Mesendoderm (in vitro differentiated cells): ENCODE measurements around the gene PARD3.

Experiments used
- DNase-seq: peaks from one replicate; pipeline ENCODE4 v3.0.0; 2013
- H2AK5ac ChIP-seq: 2 replicates; pipeline ENCODE4 v1.6.1; 2013; ENCODE audit warnings: low read length, inconsistent platforms
- H2BK120ac ChIP-seq: 2 replicates; pipeline ENCODE4 v1.6.1; 2013; ENCODE audit warnings: low read depth, mild to moderate bottlenecking, low read length, moderate library complexity, mixed read lengths
- H2BK15ac ChIP-seq: replicated peaks from 2 replicates; pipeline ENCODE4 v1.6.1; 2013; ENCODE audit warnings: low read depth, mild to moderate bottlenecking, moderate library complexity
- H2BK5ac ChIP-seq: 2 replicates; pipeline ENCODE4 v1.6.1; 2013; ENCODE audit warnings: low read length, inconsistent platforms
- H3K18ac ChIP-seq: 2 replicates; pipeline ENCODE4 v1.6.1; 2013; ENCODE audit warnings: mild to moderate bottlenecking, low read length, mixed read lengths
- H3K23ac ChIP-seq: one replicate; pipeline ENCODE4 v1.6.1; 2013; ENCODE audit warnings: low read length
- H3K27ac ChIP-seq: 2 replicates; pipeline ENCODE4 v1.5.1; 2013; ENCODE audit warnings: low read depth, mild to moderate bottlenecking, inconsistent platforms, low read length, moderate library complexity
- H3K27me3 ChIP-seq: 2 replicates; pipeline ENCODE4 v1.6.1; 2013; ENCODE audit warnings: low read length, control low read depth, mild to moderate bottlenecking, inconsistent platforms; ENCODE audit not compliant: insufficient read depth, poor library complexity
- H3K36me3 ChIP-seq: 2 replicates; pipeline ENCODE4 v1.6.1; 2013; ENCODE audit warnings: low read length, inconsistent platforms; ENCODE audit not compliant: control insufficient read depth, insufficient read depth
- H3K4ac ChIP-seq: one replicate; pipeline ENCODE4 v1.6.1; 2013; ENCODE audit warnings: low read depth, mild to moderate bottlenecking, low read length, moderate library complexity
- H3K4me1 ChIP-seq: 2 replicates; pipeline ENCODE4 v1.6.1; 2013; ENCODE audit warnings: low read depth, low read length, inconsistent platforms; ENCODE audit not compliant: control insufficient read depth
- H3K4me2 ChIP-seq: 2 replicates; pipeline ENCODE4 v1.6.1; 2013; ENCODE audit warnings: low read length
- H3K4me3 ChIP-seq: 2 replicates; pipeline ENCODE4 v1.5.1; 2013; ENCODE audit warnings: mild to moderate bottlenecking, low read length
- H3K56ac ChIP-seq: one replicate; pipeline ENCODE4 v1.6.1; 2013; ENCODE audit warnings: low read length
- H3K79me1 ChIP-seq: 2 replicates; pipeline ENCODE4 v1.6.1; 2013; ENCODE audit warnings: low read length, inconsistent platforms
- H3K79me2 ChIP-seq: 2 replicates; pipeline ENCODE4 v1.6.1; 2013; ENCODE audit warnings: mild to moderate bottlenecking, low read length; ENCODE audit not compliant: control insufficient read depth, insufficient read depth
- H3K9ac ChIP-seq: 2 replicates; pipeline ENCODE4 v1.6.1; 2013; ENCODE audit warnings: low read length, inconsistent platforms
- H4K5ac ChIP-seq: one replicate; pipeline ENCODE4 v1.6.1; 2013; ENCODE audit warnings: low read length
- H4K8ac ChIP-seq: one replicate; pipeline ENCODE4 v1.6.1; 2013; ENCODE audit warnings: low read depth, mild to moderate bottlenecking, control low read depth, low read length, moderate library complexity
- WGBS: extraction: QIAGEN DNeasy Blood & Tissue Kit; methylation state at CpG from one replicate; pipeline ENCODE4 v1.1.7; 2013; ENCODE audit warnings: low lambda C conversion rate, missing lambda C conversion rate; ENCODE audit not compliant: insufficient coverage; ENCODE audit errors: extremely low coverage; 5-methylcytosine and 5-hydroxymethylcytosine counted together

PARD3 gene

GRCh38 chr10:34206078-34206934 is 608.8 kb downstream of the PARD3 start:
- H3K18ac ChIP-seq = no peak overlapping the region
- H4K5ac ChIP-seq = no peak overlapping the region
- no peak overlapping the region for H4K8ac ChIP-seq
- H2BK5ac ChIP-seq = no peak overlapping the region
- no peak overlapping the region for H3K4ac ChIP-seq
- DNase-seq = peak; percentile 46
- H3K56ac ChIP-seq = no peak overlapping the region
- WGBS = no CpG with 5 or more reads among the region's 9 CpGs
- H3K27me3 ChIP-seq = no peaks in the 10 kb centered on the region
- H2BK15ac ChIP-seq = no peak overlapping the region
- no peak overlapping the region for H3K23ac ChIP-seq
- H3K9ac ChIP-seq = no peak overlapping the region
- no peaks in the 10 kb centered on the region for H3K79me2 ChIP-seq
- H2AK5ac ChIP-seq = no peak overlapping the region
- H3K36me3 ChIP-seq = no peaks in the 10 kb centered on the region
- H3K79me1 ChIP-seq = no peaks in the 10 kb centered on the region
- no peak overlapping the region for H2BK120ac ChIP-seq
- peaks cover 5% of the 10 kb centered on the region for H3K4me1 ChIP-seq
- no peak overlapping the region for H3K27ac ChIP-seq
- no peak overlapping the region for H3K4me2 ChIP-seq
- H3K4me3 ChIP-seq = no peak overlapping the region

DNA sequence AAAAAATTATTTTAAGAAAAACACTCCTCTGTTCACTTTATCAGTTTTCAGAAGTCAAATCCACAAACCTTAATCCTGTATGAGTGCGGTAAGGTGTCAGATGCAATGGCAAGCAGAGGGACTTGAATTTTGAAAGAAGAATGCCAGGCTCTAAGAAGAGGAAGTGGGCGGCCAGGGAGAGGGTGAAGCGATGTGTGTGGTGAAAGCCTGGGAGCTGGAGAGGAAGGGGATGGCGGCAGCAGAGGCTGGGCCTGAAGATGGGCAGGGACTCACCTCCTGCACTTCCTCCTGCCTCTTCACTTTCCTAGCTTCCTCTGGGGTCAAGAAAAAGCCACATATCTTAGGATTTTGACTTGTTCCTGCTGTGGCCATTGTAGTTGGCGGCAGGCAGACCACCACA is 609.6 kb downstream of the PARD3 start:
- Histone ChIP-seq H2BK120ac (no peak overlapping the region), H3K18ac (no peak overlapping the region), H2AK5ac (no peak overlapping the region), H2BK15ac (no peak overlapping the region), H3K36me3 (no peaks in the 10 kb centered on the region), H3K4me2 (no peak overlapping the region), H3K79me2 (no peaks in the 10 kb centered on the region), H3K27me3 (no peaks in the 10 kb centered on the region), H3K27ac (no peak overlapping the region), H2BK5ac (no peak overlapping the region), H3K4ac (no peak overlapping the region), H3K9ac (no peak overlapping the region), H4K8ac (no peak overlapping the region), H3K23ac (no peak overlapping the region), H3K4me1 (peaks cover 7% of the 10 kb centered on the region), H3K56ac (no peak overlapping the region), H3K79me1 (no peaks in the 10 kb centered on the region), H3K4me3 (no peak overlapping the region), H4K5ac (no peak overlapping the region)
- no peak for DNase-seq
- no CpG with 5 or more reads among the region's 5 CpGs for WGBS

DNA sequence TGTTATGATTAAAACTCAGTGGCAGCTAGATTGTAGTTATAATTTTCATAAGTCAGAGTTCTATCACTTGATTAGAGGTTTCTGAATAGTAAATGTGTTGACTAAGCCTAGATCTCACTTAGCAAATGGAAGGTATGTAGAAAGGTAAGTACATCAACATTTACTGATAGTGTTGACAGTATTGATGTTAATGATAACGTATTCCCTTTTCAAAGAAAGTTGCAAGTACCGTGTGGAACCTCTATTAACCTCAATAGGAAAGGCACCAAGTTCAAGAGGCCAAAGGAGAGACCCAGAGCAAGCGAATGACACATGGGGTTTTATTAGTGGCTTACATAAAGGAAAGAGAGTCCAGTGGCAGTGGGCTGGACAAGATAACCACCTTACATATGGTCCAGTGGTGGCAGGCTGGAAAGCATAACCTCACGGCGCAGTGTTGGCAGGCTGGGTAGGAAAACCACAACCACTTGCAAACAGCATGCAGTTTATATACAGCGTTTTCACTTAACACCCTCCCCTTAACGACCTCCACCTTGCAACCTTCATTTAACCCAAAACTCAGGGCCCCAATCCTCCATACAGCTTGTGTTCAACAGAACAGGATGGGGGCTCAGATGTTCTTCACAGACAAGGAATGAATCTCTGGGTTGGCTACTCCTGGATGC is 611.0 kb downstream of the PARD3 start:
- Histone ChIP-seq H3K36me3 (no peaks in the 10 kb centered on the region), H3K4ac (no peak overlapping the region), H2BK5ac (no peak overlapping the region), H2BK120ac (no peak overlapping the region), H3K27ac (no peak overlapping the region), H3K9ac (no peak overlapping the region), H3K79me2 (no peaks in the 10 kb centered on the region), H3K56ac (no peak overlapping the region), H2BK15ac (no peak overlapping the region), H3K4me1 (peaks cover 8% of the 10 kb centered on the region), H3K18ac (no peak overlapping the region), H3K27me3 (no peaks in the 10 kb centered on the region), H3K4me2 (no peak overlapping the region), H3K23ac (no peak overlapping the region), H4K5ac (no peak overlapping the region), H3K79me1 (no peaks in the 10 kb centered on the region), H2AK5ac (no peak overlapping the region), H4K8ac (no peak overlapping the region), H3K4me3 (no peak overlapping the region)
- no peak for DNase-seq
- no CpG with 5 or more reads among the region's 7 CpGs for WGBS

GRCh38 chr10:34200355-34200901 is 614.7 kb downstream of the PARD3 start:
- Histone ChIP-seq H3K4me2 (no peak overlapping the region), H3K79me1 (no peaks in the 10 kb centered on the region), H3K4me3 (no peak overlapping the region), H3K27ac (no peak overlapping the region), H3K4me1 (peaks cover 3% of the 10 kb centered on the region), H2BK5ac (no peak overlapping the region), H3K9ac (no peak overlapping the region), H3K23ac (no peak overlapping the region), H3K56ac (no peak overlapping the region), H2BK15ac (no peak overlapping the region), H3K36me3 (no peaks in the 10 kb centered on the region), H3K79me2 (no peaks in the 10 kb centered on the region), H3K18ac (no peak overlapping the region), H2AK5ac (no peak overlapping the region), H4K8ac (no peak overlapping the region), H4K5ac (no peak overlapping the region), H2BK120ac (no peak overlapping the region), H3K4ac (no peak overlapping the region), H3K27me3 (no peaks in the 10 kb centered on the region)
- no peak for DNase-seq
- no CpG with 5 or more reads among the region's 4 CpGs for WGBS

- H4K8ac ChIP-seq = no peak overlapping the region
- H2BK15ac ChIP-seq = no peak overlapping the region
- H3K4ac ChIP-seq = no peak overlapping the region
- no peak overlapping the region for H3K9ac ChIP-seq
- H3K79me1 ChIP-seq = no peaks in the 10 kb centered on the region
- H2BK5ac ChIP-seq = no peak overlapping the region
- no peak overlapping the region for H3K4me3 ChIP-seq
- DNase-seq = peak; percentile 53
- H2BK120ac ChIP-seq = peak overlapping the region; percentile 56
- no peak overlapping the region for H3K27ac ChIP-seq
- no peaks in the 10 kb centered on the region for H3K27me3 ChIP-seq
- no peak overlapping the region for H2AK5ac ChIP-seq
- H3K23ac ChIP-seq = no peak overlapping the region
- WGBS = no CpG with 5 or more reads among the region's 2 CpGs
- no peaks in the 10 kb centered on the region for H3K79me2 ChIP-seq
- H4K5ac ChIP-seq = no peak overlapping the region
- no peak overlapping the region for H3K18ac ChIP-seq
- peaks cover 3% of the 10 kb centered on the region for H3K4me1 ChIP-seq
- no peak overlapping the region for H3K4me2 ChIP-seq
- H3K56ac ChIP-seq = no peak overlapping the region
- no peaks in the 10 kb centered on the region for H3K36me3 ChIP-seq
Observed at GRCh38 chr10:34198953-34199352, 616.1 kb downstream of the PARD3 start.
